RCC 7860 (cell line): ENCODE measurements around the gene CNTNAP2.
"Not testable (repeated sequence)": the region's sequence is repeated elsewhere in the genome, so short reads cannot be mapped to it uniquely, and the experiment has no call there.

ENCODE experiments used
- DNase-seq: peaks from one replicate; pipeline ENCODE4 v3.0.0-alpha.2; 2015; ENCODE audit warnings: low spot score
- FAIRE-seq: peaks from 2 replicates; lab custom pipeline; 2012; peaks lifted over from hg19 to GRCh38; lab: Jason Lieb, UNC

CNTNAP2 gene

DNA sequence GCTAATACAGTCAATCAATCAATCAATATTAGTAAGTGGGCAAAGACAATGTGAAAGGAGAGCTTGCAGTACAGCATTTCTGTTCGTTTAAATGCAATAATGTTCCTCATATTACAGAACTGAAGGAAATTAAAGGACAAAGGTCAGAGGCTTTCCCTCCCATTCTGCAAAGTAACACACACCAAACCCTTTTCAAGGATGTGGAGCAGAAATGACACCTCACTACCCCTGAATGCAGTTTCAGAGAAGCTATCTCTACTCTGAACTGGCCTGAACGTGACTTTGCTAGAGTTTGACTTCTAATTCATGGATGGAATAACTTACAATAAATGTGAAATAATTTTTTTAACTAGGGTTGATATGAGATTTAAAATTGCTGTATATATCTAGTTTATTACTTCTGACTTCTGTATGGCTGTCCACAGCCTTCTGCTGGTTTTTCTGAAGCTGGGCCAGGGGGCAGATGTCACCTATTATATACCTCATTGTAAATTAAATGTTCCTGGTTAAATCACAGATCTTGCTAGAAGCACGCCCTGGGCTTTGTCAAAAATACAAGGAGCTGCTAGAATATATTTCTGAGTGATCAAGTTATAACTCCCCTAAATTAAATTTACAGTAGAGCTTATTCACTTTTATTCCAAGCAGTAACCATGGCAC lies 2317.1 kb downstream of the CNTNAP2 start:
- no peak for DNase-seq
- no peak for FAIRE-seq

DNA sequence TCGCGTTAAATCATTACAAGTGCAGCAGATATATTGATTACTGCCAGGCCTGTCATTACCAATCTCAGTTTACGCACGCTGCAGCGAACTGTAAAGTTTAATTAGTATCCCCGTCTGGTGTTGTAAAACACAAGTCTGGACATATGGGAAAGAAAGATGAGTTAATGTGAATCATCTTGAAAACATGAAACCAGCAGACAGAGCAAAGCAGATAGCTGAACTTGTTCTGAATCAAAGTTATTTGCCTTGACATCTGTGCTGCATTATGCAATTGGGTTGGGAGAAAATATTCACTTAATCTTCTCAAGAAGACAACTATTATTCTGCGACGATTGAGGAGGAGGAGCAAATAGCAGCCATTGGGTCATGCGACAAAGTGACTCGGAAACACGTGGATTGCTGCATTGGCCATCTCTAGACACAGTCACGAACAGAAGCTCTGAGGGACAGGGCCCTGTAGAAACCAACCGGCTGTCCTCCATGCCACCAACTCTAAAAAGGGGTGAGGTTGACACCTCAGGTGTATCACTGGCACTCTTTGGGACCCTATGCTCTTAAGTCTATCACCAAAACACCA lies 2317.7 kb downstream of the CNTNAP2 start:
- no peak for DNase-seq
- FAIRE-seq: no peak

DNA sequence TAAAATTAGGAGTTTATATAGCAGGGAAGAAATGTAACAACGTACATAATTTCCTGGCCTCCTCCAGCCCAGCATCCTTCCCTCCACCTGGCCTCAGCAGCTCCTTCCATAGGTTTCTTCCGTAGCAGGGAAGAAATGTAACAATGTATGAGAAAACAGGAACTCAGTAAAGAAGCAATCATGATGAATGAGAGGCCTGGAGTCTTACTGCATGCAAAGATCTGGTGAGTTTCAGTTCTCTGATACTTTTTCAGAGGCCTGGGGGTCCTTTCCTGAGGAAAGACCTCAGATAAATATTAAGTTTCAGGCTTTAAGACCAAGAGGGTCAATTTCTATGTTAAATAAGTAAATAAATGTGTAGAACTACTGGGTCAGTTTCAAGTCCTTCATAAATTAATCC lies 2318.3 kb downstream of the CNTNAP2 start:
- DNase-seq (no peak), FAIRE-seq (no peak)

DNA sequence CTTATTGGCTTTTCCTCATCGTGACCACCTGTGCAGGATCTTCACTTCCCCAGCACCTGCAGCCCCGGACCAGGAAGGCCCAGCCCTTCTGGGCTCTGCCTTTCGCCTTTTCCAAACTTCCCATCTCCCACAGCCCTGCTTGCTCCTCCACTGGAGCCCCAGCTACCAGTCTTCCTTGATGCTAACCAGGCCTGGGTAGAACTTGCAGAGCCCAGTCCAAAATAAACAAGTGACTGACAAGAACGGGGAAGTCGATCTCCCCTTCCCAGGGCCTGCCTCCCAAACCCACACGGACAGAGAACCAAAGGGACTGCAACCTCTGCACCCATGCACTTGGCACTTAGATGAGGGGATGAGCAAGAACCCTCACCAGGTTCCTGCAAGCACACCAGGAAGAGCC lies 2319.1 kb downstream of the CNTNAP2 start:
- FAIRE-seq: no peak
- no peak for DNase-seq

DNA sequence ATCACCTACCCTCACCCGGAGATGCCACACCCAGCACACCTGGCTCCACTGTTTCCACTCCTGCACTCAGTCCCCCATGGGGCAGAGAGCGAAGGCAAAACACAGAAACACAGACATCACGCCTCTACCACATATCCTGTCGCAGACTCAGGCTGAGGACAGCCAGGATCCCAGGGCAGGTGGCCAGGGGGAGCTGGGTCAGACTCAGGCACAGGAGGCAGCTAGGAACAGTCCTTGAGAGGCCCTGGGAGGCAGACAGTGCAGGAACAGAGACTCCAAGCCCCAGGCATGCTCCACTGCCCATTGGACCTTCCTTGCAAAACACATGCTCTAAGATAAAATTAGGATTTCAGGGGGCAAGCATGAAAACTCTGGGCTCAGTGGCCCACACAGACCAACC lies 2319.5 kb downstream of the CNTNAP2 start:
- no peak for FAIRE-seq

DNA sequence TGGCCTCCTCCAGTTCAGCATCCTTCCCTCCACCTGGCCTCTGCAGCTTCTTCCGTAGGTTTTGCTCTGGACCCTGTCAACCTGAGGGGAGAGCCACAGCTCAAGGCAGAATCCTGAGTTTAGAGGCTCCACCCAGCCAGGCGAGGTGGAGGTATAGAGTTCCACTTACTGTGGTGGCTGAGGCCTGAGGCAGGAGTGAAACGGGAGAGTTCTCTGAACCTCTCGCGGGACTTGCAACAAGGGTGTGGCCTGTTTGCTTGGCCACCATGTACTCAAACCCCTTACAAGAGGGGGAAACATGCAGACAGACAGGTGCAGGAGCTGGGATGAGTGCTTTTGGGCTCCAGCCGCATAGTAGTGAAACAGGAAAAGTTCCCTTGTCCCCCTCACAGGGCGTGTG lies 2320.0 kb downstream of the CNTNAP2 start:
- no peak for DNase-seq
- FAIRE-seq: no peak

More for the DNA sequence above, 2319.5 kb downstream of the CNTNAP2 start:
- DNase-seq: no peak

DNA sequence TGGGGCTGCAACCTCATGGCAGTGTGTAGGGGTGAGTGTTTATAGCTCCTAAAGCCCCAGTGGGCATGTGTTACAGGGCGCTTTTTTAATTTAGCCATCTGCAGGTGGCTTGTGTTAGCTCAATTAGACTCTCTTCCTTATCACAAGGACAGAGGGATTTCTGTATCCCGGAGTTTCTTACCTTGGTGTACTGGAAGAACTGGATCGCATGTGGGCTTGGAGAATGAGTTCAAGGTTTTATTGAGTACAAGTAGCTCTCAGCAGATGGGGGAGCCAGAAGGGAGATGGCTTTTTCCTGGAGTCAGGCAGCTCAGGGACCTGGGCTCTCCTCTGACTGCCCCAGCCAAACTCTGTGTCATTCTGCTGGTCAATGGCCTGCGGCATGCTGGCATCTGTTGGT lies 2320.4 kb downstream of the CNTNAP2 start:
- DNase-seq: no peak

DNA sequence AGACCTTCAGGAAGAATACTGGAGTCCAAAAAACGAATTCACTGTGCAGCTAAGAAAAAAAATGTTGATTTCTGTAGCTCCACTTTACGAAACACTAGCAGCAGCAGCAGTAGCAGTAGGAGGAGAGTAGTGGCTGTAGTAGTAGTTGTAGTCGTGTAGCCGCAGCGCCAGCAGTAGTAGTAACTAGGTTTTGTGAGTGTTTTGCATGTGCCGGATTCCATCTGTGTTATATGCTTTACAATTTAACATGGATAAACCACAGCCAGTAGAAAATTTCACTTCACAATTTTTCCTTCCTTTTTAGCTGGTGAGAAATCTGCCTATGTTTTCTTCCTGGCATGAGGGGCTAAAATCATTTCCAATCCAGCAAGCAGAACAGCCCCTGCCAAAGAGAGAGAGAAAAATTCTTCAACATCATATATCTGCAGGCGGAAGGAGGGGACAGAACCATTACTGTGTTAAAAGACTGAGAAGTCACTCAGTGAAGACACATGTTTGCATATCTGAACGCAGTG lies 2325.6 kb downstream of the CNTNAP2 start:
- DNase-seq (no peak), FAIRE-seq (no peak)

More for the DNA sequence above, 2320.4 kb downstream of the CNTNAP2 start:
- no peak for FAIRE-seq

DNA sequence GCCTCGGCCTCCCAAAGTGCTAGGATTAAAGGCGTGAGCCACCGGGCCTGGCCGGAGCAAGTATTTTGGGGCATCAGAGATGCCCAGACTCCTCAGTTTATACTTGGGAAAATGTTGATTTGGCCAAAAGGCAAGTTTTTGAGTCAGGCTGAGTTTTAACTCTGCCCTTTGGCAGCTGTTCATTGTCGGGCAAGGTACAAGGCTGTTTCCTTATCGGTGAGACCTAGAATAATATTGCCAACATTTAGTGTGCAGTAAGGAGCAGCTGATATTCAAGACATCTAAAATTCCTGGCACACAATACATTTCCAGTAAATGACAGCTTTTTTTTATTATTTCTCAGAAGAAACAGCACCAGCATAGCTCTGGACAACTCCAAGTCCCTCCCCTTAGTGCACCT lies 2326.3 kb downstream of the CNTNAP2 start:
- FAIRE-seq (no peak), DNase-seq (no peak)

DNA sequence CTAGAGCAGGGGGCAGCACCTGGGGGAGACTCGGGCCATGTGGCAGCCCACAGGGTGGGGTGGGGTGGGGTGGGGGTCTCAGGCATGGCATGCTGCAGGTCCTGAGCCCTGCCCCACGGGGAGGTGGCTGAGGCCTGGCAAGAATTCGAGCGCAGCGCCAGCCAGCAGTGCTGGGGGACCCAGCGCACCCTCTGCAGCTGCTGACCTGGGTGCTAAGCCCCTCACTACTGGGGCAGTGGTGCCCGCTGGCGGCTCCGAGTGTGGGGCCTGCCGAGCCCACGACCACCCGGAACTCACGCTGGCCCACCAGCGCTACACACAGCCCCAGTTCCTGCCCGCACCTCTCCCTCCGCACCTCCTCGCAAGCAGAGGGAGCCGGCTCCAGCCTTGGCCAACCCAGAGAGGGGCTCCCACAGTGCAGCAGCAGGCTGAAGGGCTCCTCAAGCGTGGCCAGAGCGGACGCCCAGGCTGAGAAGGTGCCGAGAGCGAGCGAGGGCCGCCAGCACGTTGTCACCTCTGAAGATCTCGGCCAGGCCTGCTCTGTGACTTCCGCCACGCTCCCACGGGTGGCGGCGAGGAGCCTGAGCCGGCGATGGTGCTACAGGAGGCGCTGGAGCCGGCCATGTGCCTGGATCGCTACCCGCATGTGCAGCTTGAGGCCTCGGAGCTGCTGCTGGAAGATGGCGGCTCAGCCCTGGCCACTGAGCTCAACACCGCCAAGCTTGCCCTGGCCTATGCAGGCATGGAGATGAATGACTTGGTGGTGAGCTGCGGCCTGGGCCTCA lies 2328.9 kb downstream of the CNTNAP2 start:
- FAIRE-seq: no peak

DNA sequence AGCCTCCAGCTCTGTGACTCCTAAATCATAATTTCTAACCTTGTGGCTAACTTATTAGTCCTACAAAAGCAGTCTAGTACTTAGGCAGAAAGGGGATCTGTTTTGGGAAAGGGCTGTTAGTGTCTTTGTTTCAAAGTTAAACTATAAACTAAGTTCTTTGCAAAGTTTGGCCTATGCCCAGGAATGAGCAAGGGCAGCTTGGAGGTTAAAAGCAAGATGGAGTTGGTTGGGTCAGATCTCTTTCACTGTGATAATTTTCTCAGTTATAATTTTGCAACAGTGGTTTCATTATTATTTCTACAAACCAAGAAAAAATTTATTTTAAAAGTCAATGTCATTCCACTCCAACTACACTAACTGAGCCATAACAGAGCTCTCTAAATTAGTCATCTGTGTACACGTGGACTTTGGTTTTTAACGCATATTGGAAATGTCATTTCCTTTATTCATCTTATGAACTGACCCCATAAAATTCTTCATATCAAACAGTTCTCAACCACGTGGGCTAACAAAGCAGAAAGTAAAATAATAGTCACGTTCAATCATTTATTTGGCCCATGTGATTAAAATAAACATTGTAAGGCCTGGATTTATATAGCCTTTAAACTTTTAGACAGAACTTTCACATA lies 2330.7 kb downstream of the CNTNAP2 start:
- DNase-seq (no peak), FAIRE-seq (no peak)

More for the DNA sequence above, 2328.9 kb downstream of the CNTNAP2 start:
- DNase-seq: no peak

DNA sequence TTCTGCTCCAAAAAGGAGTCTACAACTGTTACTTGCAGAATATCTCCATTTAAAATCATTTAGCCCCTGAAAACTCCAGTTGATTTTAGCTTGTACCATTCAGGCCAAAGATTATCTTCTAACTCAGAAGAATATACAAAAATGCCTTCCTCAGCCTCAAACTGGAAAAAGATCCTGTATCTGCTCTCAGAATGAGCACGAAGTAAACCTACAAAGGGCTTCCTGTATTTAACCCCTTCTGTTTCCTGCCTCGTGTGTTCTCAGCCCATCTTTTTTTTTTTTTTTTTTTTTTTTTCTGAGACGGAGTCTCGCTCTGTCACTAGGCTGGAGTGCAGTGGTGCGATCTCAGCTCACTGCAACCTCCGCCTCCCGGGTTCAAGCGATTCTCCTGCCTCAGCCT lies 2334.9 kb downstream of the CNTNAP2 start:
- FAIRE-seq: not testable (repeated sequence)

DNA sequence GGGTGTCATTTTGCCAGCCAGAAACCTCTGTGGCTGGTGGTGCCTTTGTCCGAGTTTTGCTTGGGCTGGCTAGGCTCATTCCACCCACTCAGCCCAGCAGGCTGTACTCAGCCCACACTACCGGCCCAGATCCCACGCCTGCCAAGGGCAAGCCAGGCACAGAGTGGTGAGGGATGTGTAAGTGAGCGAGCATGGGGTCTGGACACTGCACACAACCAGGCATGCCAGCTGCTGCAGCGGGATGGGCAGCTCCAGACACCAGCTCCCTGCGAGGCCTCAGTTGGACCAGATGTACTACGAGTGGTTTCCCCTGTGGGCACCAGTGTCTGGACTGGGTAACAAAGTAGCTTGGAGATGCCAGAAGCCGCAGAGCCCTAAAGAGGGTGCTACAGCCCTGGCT lies 2339.8 kb downstream of the CNTNAP2 start:
- DNase-seq (no peak), FAIRE-seq (no peak)

More for the DNA sequence above, 2334.9 kb downstream of the CNTNAP2 start:
- DNase-seq: not testable (repeated sequence)

DNA sequence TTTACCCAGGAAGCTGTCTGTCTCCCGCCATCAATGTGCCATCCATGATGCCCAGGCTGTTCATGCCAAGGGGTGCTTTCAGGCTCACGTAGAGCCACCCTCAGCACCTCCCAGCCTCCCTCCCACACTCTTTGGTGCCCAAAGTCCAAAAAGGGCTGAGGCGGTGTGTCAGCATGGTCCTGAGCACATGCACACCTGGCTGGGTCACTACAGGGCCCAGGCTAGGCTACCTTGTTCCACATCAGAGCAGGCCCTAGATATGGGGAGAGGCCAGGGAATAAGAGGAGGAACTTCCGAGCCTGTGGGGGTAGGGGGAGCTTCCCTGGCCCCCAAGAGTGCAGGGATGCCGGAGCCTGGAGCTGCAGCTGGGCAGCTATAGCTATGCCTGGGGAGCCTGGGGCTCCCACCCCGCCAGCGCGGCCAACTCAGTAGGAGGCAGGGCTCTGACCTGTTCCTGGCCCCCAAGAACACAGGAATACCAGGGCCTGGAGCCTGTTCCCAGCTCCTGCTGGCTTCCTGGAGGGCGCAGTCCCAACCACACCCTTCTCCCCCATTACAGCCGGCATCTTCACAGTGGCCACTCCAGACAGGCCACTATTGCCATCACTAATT lies 2340.8 kb downstream of the CNTNAP2 start:
- DNase-seq (no peak), FAIRE-seq (no peak)

DNA sequence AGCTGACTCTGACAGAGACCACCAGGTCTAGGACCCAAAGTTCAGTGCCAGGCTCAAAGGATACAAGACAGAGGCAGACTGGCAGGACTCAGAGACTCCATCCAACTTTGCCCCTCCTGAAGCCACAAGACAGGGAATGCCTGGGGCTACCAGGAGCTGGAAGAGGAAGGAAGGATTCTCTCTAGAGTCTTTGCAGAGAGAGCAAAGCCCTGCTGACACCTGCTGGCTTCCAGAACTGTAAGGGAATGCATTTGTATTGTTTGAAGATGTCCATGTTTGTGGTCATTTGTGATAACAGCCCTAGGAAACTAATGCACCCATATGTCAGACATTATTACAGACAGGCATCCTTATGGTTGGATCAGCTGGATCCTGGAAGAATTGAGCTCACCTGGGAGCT lies 2341.7 kb downstream of the CNTNAP2 start:
- no peak for FAIRE-seq
- no peak for DNase-seq

DNA sequence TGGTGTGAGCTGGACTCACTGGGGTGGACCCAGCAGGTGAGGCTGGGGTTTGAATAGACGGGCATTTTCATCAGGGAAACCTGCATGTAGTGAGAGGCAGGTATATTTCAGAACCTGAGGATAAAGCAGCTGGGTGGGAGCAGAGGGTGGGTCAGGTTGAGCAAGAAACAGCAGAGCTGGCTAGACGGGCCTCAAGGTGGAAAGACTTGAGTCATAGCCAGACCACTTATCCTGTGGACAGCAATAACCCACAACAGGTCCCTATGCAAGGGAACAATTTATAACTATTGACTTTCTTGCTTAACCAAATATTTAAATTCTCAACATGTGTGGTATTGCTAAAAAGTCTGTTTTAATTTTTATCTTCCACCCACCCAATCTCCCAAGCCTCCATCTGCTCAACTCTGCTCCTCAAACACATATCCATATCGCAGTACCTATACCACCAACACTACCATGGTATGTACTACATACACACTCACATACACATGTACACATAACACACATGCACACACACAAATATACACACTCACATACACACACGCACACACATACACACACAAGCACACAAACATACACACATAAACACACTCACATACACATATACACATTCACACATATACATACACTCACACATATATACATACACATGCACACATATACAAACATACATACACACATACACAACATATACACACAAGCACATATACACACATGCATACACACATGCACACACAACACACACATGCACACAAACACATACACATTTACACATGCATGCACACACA lies 2345.0 kb downstream of the CNTNAP2 start:
- no peak for DNase-seq
- no peak for FAIRE-seq

DNA sequence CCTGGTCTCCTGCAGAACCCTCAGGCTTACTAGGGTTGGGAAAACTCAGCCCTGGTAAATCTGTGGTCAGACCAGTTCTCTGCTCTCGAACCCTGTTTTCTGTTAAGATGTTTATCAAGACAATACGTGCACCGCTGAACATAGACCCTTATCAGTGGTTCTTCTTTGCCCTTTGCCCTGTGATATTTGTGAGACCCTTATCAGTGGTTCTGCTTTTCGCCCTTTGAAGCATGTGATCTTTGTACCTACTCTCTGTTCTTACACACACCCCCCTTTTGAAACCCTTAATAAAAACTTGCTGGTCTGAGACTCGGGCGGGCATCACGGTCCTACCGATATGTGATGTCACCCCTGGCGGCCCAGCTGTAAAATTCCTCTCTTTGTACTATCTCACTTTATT lies 2346.2 kb downstream of the CNTNAP2 start:
- not testable (repeated sequence) for DNase-seq, FAIRE-seq

DNA sequence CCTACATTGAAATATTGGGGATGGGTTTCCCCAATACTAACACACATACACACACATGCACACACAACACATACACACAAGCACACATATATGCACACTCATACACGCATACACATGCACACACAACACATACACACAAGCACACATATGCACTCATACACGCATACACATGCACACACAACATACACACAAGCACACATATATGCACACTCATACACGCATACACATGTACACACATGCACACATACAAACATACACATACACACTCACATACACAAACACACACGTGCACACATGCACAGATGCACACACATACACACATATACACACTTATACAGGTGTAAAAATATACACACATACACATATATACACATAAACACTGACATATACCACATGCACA lies 2346.6 kb downstream of the CNTNAP2 start:
- no peak for FAIRE-seq
- no peak for DNase-seq

DNA sequence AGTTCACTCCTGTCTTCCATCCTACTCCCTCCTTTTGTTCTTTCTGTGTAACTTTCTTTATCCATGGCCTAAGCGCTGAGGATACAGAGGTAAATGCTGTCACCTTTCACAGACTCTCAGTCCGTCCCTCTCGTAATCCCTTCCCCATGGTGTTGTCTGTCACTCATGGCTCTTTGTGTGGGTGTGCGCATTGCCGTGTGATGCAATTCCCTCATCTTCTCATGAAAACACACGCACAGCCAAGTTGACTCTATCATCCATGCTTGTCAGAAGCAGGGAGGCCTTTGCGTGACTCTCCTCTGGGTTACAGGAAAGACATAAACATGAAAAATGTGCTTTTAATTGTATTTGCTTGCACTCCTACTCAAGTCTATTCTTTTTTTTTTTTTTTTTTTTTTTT lies 2348.3 kb downstream of the CNTNAP2 start:
- DNase-seq: no peak
- no peak for FAIRE-seq

DNA sequence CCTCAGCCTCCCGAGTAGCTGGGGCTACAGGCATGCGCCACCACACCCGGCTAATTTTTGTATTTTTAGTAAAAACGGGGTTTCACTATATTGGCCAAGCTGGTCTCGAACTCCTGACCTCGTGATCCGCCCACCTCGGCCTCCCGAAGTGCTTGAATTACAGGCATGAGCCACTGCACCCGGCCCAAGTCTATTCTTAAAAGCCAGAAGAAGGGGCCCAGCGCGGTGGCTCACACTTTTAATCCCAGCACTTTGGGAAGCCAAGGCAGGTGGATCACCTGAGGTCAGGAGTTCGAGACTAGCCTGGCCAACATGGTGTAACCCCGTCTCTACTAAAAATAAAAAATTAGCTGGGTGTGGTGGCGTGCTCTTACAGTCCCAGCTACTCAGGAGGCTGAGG lies 2348.8 kb downstream of the CNTNAP2 start:
- not testable (repeated sequence) for FAIRE-seq, DNase-seq
